ENCODE results near the gene HOXA3. TPM values are rescaled to one million over a fixed set of nuclear protein-coding genes. Genes with fewer than 3 reads are reported as not detected.

HOXA3 gene
- total and polyA plus RNA-seq, 5 donors from 2014 or later: 0.13 TPM; not detected in 4

GRCh38 chr7:27160145-27160545 is 7.8 kb upstream of the HOXA3 start:
- DNase-seq (peak in 1 of 3 donors; percentile 43), ATAC-seq (ENCODE audit: low read depth in 2 of 2) (peak in 1 of 2 donors; percentile 13)
- Histone ChIP-seq H3K4me3 (ENCODE audit: low read depth, low read length) (no peak overlapping the region), H3K9me3 (ENCODE audit: control insufficient read depth in 2 of 2, low read length in 2 of 2) (no peaks in the 10 kb centered on the region), H3K27ac (ENCODE audit: insufficient read depth, low read length, poor library complexity, severe bottlenecking) (no peak overlapping the region), H3K36me3 (ENCODE audit: control insufficient read depth, insufficient read depth, low read length) (no peaks in the 10 kb centered on the region), H3K4me1 (ENCODE audit: control insufficient read depth, insufficient read depth, low read length, poor library complexity, severe bottlenecking) (peaks cover 46% of the 10 kb centered on the region), H3K27me3 (ENCODE audit: control insufficient read depth, insufficient read depth, low read length) (peaks cover 50% of the 10 kb centered on the region)
- peaks cover 4 to 49% (median 23%) of the 10 kb centered on the region in 4 donors for H3K4me1 Mint-ChIP-seq
- peaks cover 94% of the 10 kb centered on the region for H3K27me3 Mint-ChIP-seq
- H3K4me3 Mint-ChIP-seq: peak overlapping the region; percentile 58 to 91 (median 81)
- H3K36me3 Mint-ChIP-seq: peaks cover 3% of the 10 kb centered on the region
- peaks cover 0 to 8% (median 0%) of the 10 kb centered on the region in 7 donors for H3K9me3 Mint-ChIP-seq
- H3K27ac Mint-ChIP-seq: no peak overlapping the region

GRCh38 chr7:27159266-27160144 is 7.1 kb upstream of the HOXA3 start:
- Mint-ChIP-seq H3K36me3 (peaks cover 3% of the 10 kb centered on the region), H3K27ac (no peak overlapping the region), H3K27me3 (peaks cover 95% of the 10 kb centered on the region), H3K9me3 (peaks cover 0 to 8% (median 0%) of the 10 kb centered on the region in 7 donors), H3K4me1 (peaks cover 8 to 51% (median 28%) of the 10 kb centered on the region in 4 donors), H3K4me3 (peak overlapping the region; percentile 58 to 91 (median 81))
- H3K36me3 ChIP-seq (ENCODE audit: control insufficient read depth, insufficient read depth, low read length): no peaks in the 10 kb centered on the region
- DNase-seq: no peak
- H3K4me1 ChIP-seq (ENCODE audit: control insufficient read depth, insufficient read depth, low read length, poor library complexity, severe bottlenecking): peaks cover 46% of the 10 kb centered on the region
- H3K4me3 ChIP-seq (ENCODE audit: low read depth, low read length): no peak overlapping the region
- peaks cover 50% of the 10 kb centered on the region for H3K27me3 ChIP-seq (ENCODE audit: control insufficient read depth, insufficient read depth, low read length)
- no peaks in the 10 kb centered on the region for H3K9me3 ChIP-seq (ENCODE audit: control insufficient read depth in 2 of 2, low read length in 2 of 2)
- H3K27ac ChIP-seq (ENCODE audit: insufficient read depth, low read length, poor library complexity, severe bottlenecking): no peak overlapping the region
- ATAC-seq (ENCODE audit: low read depth in 2 of 2): no peak

- H3K36me3 Mint-ChIP-seq: peaks cover 3% of the 10 kb centered on the region
- no peaks in the 10 kb centered on the region for H3K9me3 ChIP-seq (ENCODE audit: control insufficient read depth in 2 of 2, low read length in 2 of 2)
- H3K4me3 ChIP-seq (ENCODE audit: low read depth, low read length): no peak overlapping the region
- no peak for DNase-seq
- peaks cover 53% of the 10 kb centered on the region for H3K27me3 ChIP-seq (ENCODE audit: control insufficient read depth, insufficient read depth, low read length)
- H3K4me3 Mint-ChIP-seq: peak overlapping the region; percentile 3 to 70 (median 40)
- peaks cover 45% of the 10 kb centered on the region for H3K4me1 ChIP-seq (ENCODE audit: control insufficient read depth, insufficient read depth, low read length, poor library complexity, severe bottlenecking)
- no peak for ATAC-seq (ENCODE audit: low read depth in 2 of 2)
- H3K36me3 ChIP-seq (ENCODE audit: control insufficient read depth, insufficient read depth, low read length): no peaks in the 10 kb centered on the region
- peaks cover 13 to 53% (median 30%) of the 10 kb centered on the region in 4 donors for H3K4me1 Mint-ChIP-seq
- H3K27ac Mint-ChIP-seq: no peak overlapping the region
- peaks cover 0 to 8% (median 0%) of the 10 kb centered on the region in 7 donors for H3K9me3 Mint-ChIP-seq
- H3K27ac ChIP-seq (ENCODE audit: insufficient read depth, low read length, poor library complexity, severe bottlenecking): no peak overlapping the region
- H3K27me3 Mint-ChIP-seq: peaks cover 95% of the 10 kb centered on the region
These were observed 6.3 kb upstream of the HOXA3 start for GRCh38 chr7:27158436-27159265.

- H3K27me3 Mint-ChIP-seq: peaks cover 95% of the 10 kb centered on the region
- Histone ChIP-seq H3K4me1 (ENCODE audit: control insufficient read depth, insufficient read depth, low read length, poor library complexity, severe bottlenecking) (peaks cover 45% of the 10 kb centered on the region), H3K27ac (ENCODE audit: insufficient read depth, low read length, poor library complexity, severe bottlenecking) (no peak overlapping the region), H3K36me3 (ENCODE audit: control insufficient read depth, insufficient read depth, low read length) (no peaks in the 10 kb centered on the region), H3K27me3 (ENCODE audit: control insufficient read depth, insufficient read depth, low read length) (peaks cover 53% of the 10 kb centered on the region), H3K4me3 (ENCODE audit: low read depth, low read length) (no peak overlapping the region), H3K9me3 (ENCODE audit: control insufficient read depth in 2 of 2, low read length in 2 of 2) (no peaks in the 10 kb centered on the region)
- peaks cover 3% of the 10 kb centered on the region for H3K36me3 Mint-ChIP-seq
- H3K4me3 Mint-ChIP-seq: peak overlapping the region; percentile 33 to 77 (median 68)
- peak overlapping the region in 1 of 3 donors; percentile 76 for H3K27ac Mint-ChIP-seq
- H3K4me1 Mint-ChIP-seq: peaks cover 14 to 58% (median 30%) of the 10 kb centered on the region in 4 donors
- DNase-seq: no peak
- peaks cover 0 to 8% (median 0%) of the 10 kb centered on the region in 7 donors for H3K9me3 Mint-ChIP-seq
- ATAC-seq (ENCODE audit: low read depth in 2 of 2): no peak
These were observed 5.5 kb upstream of the HOXA3 start for GRCh38 chr7:27157702-27158431.

- Mint-ChIP-seq H3K36me3 (peaks cover 3% of the 10 kb centered on the region), H3K4me1 (peaks cover 14 to 62% (median 30%) of the 10 kb centered on the region in 4 donors), H3K27ac (peak overlapping the region in 1 of 3 donors; percentile 76), H3K9me3 (peaks cover 0 to 7% (median 0%) of the 10 kb centered on the region in 7 donors), H3K27me3 (peaks cover 94% of the 10 kb centered on the region), H3K4me3 (peak overlapping the region; percentile 33 to 85 (median 70))
- H3K4me1 ChIP-seq (ENCODE audit: control insufficient read depth, insufficient read depth, low read length, poor library complexity, severe bottlenecking): peaks cover 53% of the 10 kb centered on the region
- peaks cover 54% of the 10 kb centered on the region for H3K27me3 ChIP-seq (ENCODE audit: control insufficient read depth, insufficient read depth, low read length)
- no peaks in the 10 kb centered on the region for H3K36me3 ChIP-seq (ENCODE audit: control insufficient read depth, insufficient read depth, low read length)
- H3K9me3 ChIP-seq (ENCODE audit: control insufficient read depth in 2 of 2, low read length in 2 of 2): no peaks in the 10 kb centered on the region
- no peak overlapping the region for H3K27ac ChIP-seq (ENCODE audit: insufficient read depth, low read length, poor library complexity, severe bottlenecking)
- no peak for DNase-seq
- ATAC-seq (ENCODE audit: low read depth in 2 of 2): no peak
- no peak overlapping the region for H3K4me3 ChIP-seq (ENCODE audit: low read depth, low read length)
These were observed 4.7 kb upstream of the HOXA3 start for GRCh38 chr7:27156916-27157701.

- Mint-ChIP-seq H3K27me3 (peaks cover 97% of the 10 kb centered on the region), H3K4me3 (peak within 1 kb of the TSS; percentile 78 to 85 (median 80)), H3K4me1 (peaks cover 14 to 68% (median 35%) of the 10 kb centered on the region in 4 donors), H3K36me3 (peaks cover 3% of the 10 kb centered on the region), H3K27ac (peak within 1 kb of the TSS in 2 of 3 donors; percentile 65 to 76), H3K9me3 (peaks cover 0 to 8% (median 0%) of the 10 kb centered on the region in 7 donors)
- H3K4me3 ChIP-seq (ENCODE audit: low read depth, low read length): peak within 1 kb of the TSS; percentile 13
- ATAC-seq (ENCODE audit: low read depth in 2 of 2) (no peak), DNase-seq (no peak)
- no peaks in the 10 kb centered on the region for H3K36me3 ChIP-seq (ENCODE audit: control insufficient read depth, insufficient read depth, low read length)
- H3K9me3 ChIP-seq (ENCODE audit: control insufficient read depth in 2 of 2, low read length in 2 of 2): no peaks in the 10 kb centered on the region
- peaks cover 57% of the 10 kb centered on the region for H3K27me3 ChIP-seq (ENCODE audit: control insufficient read depth, insufficient read depth, low read length)
- H3K4me1 ChIP-seq (ENCODE audit: control insufficient read depth, insufficient read depth, low read length, poor library complexity, severe bottlenecking): peaks cover 59% of the 10 kb centered on the region
- no peak within 1 kb of the TSS for H3K27ac ChIP-seq (ENCODE audit: insufficient read depth, low read length, poor library complexity, severe bottlenecking)
These were observed 4.1 kb upstream of the HOXA3 start, which contains the start of gene HOXA7 for GRCh38 chr7:27156508-27156898. HOXA7 (minus strand) TSS chr7:27156675; CDS start chr7:27156545, 130 bp downstream.
